HepG2 (cell line): ENCODE results near the gene HS6ST1. TPM values are rescaled to one million over a fixed set of nuclear protein-coding genes. Genes with fewer than 3 reads are reported as not detected.

Source experiments
- AGO2 ChIP-seq: fragments of 200-400 bp; formaldehyde crosslinking; optimal IDR thresholded peaks from 2 replicates; pipeline ENCODE3; 2017; ENCODE audit warnings: mild to moderate bottlenecking, low read depth, low read length, moderate library complexity
- BCL6 ChIP-seq: IDR thresholded peaks from 2 replicates; pipeline ENCODE4 v1.6.1; 2016; ENCODE audit warnings: missing genetic modification reagents, missing compliant biosample characterization
- DDIT3 ChIP-seq: sonication (generic); formaldehyde crosslinking; IDR thresholded peaks from 2 replicates; pipeline ENCODE4 v1.4.0; 2020; ENCODE audit warnings: mild to moderate bottlenecking, missing genetic modification reagents
- EHMT2 ChIP-seq: fragments of 200-600 bp; sonication (generic); IDR thresholded peaks from 2 replicates; pipeline ENCODE4 v1.7.0; 2017; ENCODE audit warnings: antibody characterized with exemption, low read depth, low read length, borderline replicate concordance
- FOXO4 ChIP-seq: sonication (generic); formaldehyde crosslinking; conservative IDR thresholded peaks from 2 replicates; pipeline ENCODE4 v1.8.1; 2023; ENCODE audit warnings: missing genetic modification reagents
- HNF1B ChIP-seq: sonication (generic); formaldehyde crosslinking; IDR thresholded peaks from 2 replicates; pipeline ENCODE4 v1.5.1; 2020; ENCODE audit warnings: mild to moderate bottlenecking, moderate library complexity, missing genetic modification reagents
- HNF4A ChIP-seq: sonication (generic); formaldehyde crosslinking; IDR thresholded peaks from 2 replicates; pipeline ENCODE4 v1.4.0; 2020; ENCODE audit warnings: missing genetic modification reagents
- KDM3A ChIP-seq: IDR thresholded peaks from 2 replicates; pipeline ENCODE4 v1.6.1; 2018; ENCODE audit warnings: low read depth, missing compliant biosample characterization
- NBN ChIP-seq: fragments of 450-650 bp; conservative IDR thresholded peaks from 2 replicates; pipeline ENCODE4 v1.6.1; 2017
- NCOR1 ChIP-seq: fragments of 200-600 bp; sonication (generic); IDR thresholded peaks from 2 replicates; pipeline ENCODE4 v1.7.0; 2017; ENCODE audit warnings: antibody characterized with exemption, low read length, borderline replicate concordance
- POLR2A ChIP-seq, 2 experiments: IDR thresholded peaks; 2 replicates each; pipeline ENCODE4 v1.6.1; 2011; ENCODE audit warnings: low read depth in 2 of 2, low read length in 2 of 2, mild to moderate bottlenecking in 1 of 2, moderate library complexity in 1 of 2; ENCODE audit not compliant: insufficient read depth in 1 of 2
- STAT5B ChIP-seq: sonication (generic); formaldehyde crosslinking; IDR thresholded peaks from 2 replicates; pipeline ENCODE4 v1.4.0; 2020; ENCODE audit warnings: missing genetic modification reagents
- TEAD3 ChIP-seq: optimal IDR thresholded peaks from 2 replicates; pipeline ENCODE3; 2016; ENCODE audit warnings: borderline replicate concordance
- THAP11 ChIP-seq: IDR thresholded peaks from 2 replicates; pipeline ENCODE4 v1.6.1; 2016; ENCODE audit warnings: missing biosample characterization, missing genetic modification reagents
- ZMYM4 ChIP-seq: sonication (generic); formaldehyde crosslinking; IDR thresholded peaks from 2 replicates; pipeline ENCODE4 v1.8.1; 2023; ENCODE audit warnings: mild to moderate bottlenecking, missing genetic modification reagents
- ZNF205 ChIP-seq: IDR thresholded peaks from 2 replicates; pipeline ENCODE4 v1.6.1; 2018; ENCODE audit warnings: missing biosample characterization, missing genetic modification reagents
- ZNF280D ChIP-seq: sonication (generic); formaldehyde crosslinking; IDR thresholded peaks from 2 replicates; pipeline ENCODE4 v1.5.1; 2020; ENCODE audit warnings: mild to moderate bottlenecking, missing genetic modification reagents
- ZNF292 ChIP-seq: sonication (generic); formaldehyde crosslinking; IDR thresholded peaks from 2 replicates; pipeline ENCODE4 v1.8.1; 2022; ENCODE audit warnings: mild to moderate bottlenecking, low read depth, missing genetic modification reagents, borderline replicate concordance
- ZNF563 ChIP-seq: sonication (generic); formaldehyde crosslinking; IDR thresholded peaks from 2 replicates; pipeline ENCODE4 v1.8.0; 2022; ENCODE audit warnings: mild to moderate bottlenecking, moderate library complexity, missing genetic modification reagents
- ZNF570 ChIP-seq: sonication (generic); formaldehyde crosslinking; IDR thresholded peaks from 2 replicates; pipeline ENCODE4 v1.4.0; 2020; ENCODE audit warnings: mild to moderate bottlenecking, missing genetic modification reagents, borderline replicate concordance
- ZNF598 ChIP-seq: sonication (generic); formaldehyde crosslinking; IDR thresholded peaks from 2 replicates; pipeline ENCODE4 v1.5.1; 2020; ENCODE audit warnings: mild to moderate bottlenecking, missing genetic modification reagents, borderline replicate concordance
- polyA plus RNA-seq, 8 experiments: library from polyadenylated mRNA; depleted of rRNA in 3 of 8; stranded (reverse) in 7 of 8; unstranded in 1 of 8; fragments of >200 nt; fragmentation: Illumina TruSeq in 4 of 8; extraction: Trizol in 4 of 8; gene quantifications; 2 replicates each; pipeline versions ENCODE4 v1.2.1 to v1.2.3, GENCODE V29; 2011 to 2016; ENCODE audit warnings: low read depth in 4 of 8, missing spikeins in 1 of 8, mixed read lengths in 1 of 8; ENCODE audit not compliant: insufficient read depth in 1 of 8
- total RNA-seq, 5 experiments: library from RNA; depleted of rRNA; stranded (reverse); fragments of >200 nt; fragmentation: Illumina TruSeq; extraction: Trizol; gene quantifications; 2 replicates each; pipeline ENCODE4 v1.2.3, GENCODE V29; 2016; ENCODE audit warnings: low read depth in 1 of 5
- TF ChIP-seq, protein P1 (sequence below): sonication (generic); formaldehyde crosslinking; IDR thresholded peaks from 2 replicates; pipeline ENCODE4 v1.5.1; 2020; ENCODE audit warnings: missing genetic modification reagents, mild to moderate bottlenecking, borderline replicate concordance
- TF ChIP-seq, protein P2 (sequence below): sonication (generic); formaldehyde crosslinking; IDR thresholded peaks from 2 replicates; pipeline ENCODE4 v1.4.0; 2020; ENCODE audit warnings: missing genetic modification reagents

Gene HS6ST1
- total and polyA plus RNA-seq, 2 of the 13 experiments (the other 11 are each of a cell fraction or from before 2014, with no cell fraction given), result 34.5 to 84.6 TPM

GRCh38 chr2:128325611-128326181, 7.0 kb upstream of the HS6ST1 start (continued):
- TF ChIP-seq, protein P1, sequence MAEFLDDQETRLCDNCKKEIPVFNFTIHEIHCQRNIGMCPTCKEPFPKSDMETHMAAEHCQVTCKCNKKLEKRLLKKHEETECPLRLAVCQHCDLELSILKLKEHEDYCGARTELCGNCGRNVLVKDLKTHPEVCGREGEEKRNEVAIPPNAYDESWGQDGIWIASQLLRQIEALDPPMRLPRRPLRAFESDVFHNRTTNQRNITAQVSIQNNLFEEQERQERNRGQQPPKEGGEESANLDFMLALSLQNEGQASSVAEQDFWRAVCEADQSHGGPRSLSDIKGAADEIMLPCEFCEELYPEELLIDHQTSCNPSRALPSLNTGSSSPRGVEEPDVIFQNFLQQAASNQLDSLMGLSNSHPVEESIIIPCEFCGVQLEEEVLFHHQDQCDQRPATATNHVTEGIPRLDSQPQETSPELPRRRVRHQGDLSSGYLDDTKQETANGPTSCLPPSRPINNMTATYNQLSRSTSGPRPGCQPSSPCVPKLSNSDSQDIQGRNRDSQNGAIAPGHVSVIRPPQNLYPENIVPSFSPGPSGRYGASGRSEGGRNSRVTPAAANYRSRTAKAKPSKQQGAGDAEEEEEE (CRISPR knock-in tag), result no peak
- TF ChIP-seq EHMT2 (no peak), POLR2A (IDR thresholded peaks at IDR 0.05; ENCODE audit: insufficient read depth in 1 of 2, low read depth in 2 of 2, low read length in 2 of 2) (no peak), THAP11 (CRISPR knock-in tag) (no peak), HNF4A (CRISPR knock-in tag) (peak; percentile 80), HNF1B (no peak), BCL6 (CRISPR knock-in tag) (peak; percentile 42; the same call in 1 of the 2 replicates), ZNF598 (CRISPR knock-in tag) (0 out of 2 replicates have a peak, but pooled peaks have one; percentile 65), ZNF280D (peak; percentile 26; the same call in 1 of the 2 replicates), ZNF292 (CRISPR knock-in tag) (peak; percentile 56; the same call in 1 of the 2 replicates), ZMYM4 (CRISPR knock-in tag) (peak; percentile 43; the same call in 1 of the 2 replicates), ZNF205 (CRISPR knock-in tag) (no peak), ZNF570 (CRISPR knock-in tag) (no peak), DDIT3 (no peak), ZNF563 (no peak), KDM3A (0 out of 2 replicates have a peak, but pooled peaks have one; percentile 49), NBN (no peak), NCOR1 (no peak), FOXO4 (no peak), TEAD3 (CRISPR knock-in tag) (peak; percentile 63), AGO2 (peak; percentile 24), STAT5B (no peak)
- TF ChIP-seq, protein P2, sequence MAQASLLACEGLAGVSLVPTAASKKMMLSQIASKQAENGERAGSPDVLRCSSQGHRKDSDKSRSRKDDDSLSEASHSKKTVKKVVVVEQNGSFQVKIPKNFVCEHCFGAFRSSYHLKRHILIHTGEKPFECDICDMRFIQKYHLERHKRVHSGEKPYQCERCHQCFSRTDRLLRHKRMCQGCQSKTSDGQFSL, result no peak
